ENCODE measurements around the gene TRAK2.

The TRAK2 gene

DNA sequence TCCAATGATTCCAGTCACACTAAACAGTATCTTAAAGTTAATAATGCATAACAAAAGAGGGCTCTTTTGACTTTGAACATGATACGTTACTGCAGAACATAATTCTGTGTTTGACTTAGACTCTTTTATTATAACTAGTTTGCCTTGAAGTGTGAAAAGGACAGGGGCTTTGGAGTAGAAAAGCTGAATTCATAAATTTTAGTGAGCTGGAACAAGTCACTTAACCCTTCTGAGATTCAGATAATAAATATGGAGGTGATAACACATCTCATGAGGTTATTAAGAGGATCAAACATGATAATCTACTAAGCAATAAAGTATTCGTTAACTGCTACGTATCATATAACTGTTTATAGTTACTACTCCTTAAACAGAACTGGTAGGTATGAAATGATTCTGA, 49.4 kb downstream of the TRAK2 start:
- Histone ChIP-seq H3K9me3 (no peaks in the 10 kb centered on the region), H3K4me3 (ENCODE audit: low read depth in 1 of 2, low read length in 1 of 2) (no peak overlapping the region), H3K27ac (no peak overlapping the region), H3K27me3 (no peaks in the 10 kb centered on the region), H3K36me3 (peaks cover 19% of the 10 kb centered on the region), H3K4me1 (ENCODE audit: control insufficient read depth in 1 of 2, insufficient read depth in 1 of 2, low read depth in 1 of 2, low read length in 1 of 2) (no peaks in the 10 kb centered on the region)
- TF ChIP-seq, protein P1, sequence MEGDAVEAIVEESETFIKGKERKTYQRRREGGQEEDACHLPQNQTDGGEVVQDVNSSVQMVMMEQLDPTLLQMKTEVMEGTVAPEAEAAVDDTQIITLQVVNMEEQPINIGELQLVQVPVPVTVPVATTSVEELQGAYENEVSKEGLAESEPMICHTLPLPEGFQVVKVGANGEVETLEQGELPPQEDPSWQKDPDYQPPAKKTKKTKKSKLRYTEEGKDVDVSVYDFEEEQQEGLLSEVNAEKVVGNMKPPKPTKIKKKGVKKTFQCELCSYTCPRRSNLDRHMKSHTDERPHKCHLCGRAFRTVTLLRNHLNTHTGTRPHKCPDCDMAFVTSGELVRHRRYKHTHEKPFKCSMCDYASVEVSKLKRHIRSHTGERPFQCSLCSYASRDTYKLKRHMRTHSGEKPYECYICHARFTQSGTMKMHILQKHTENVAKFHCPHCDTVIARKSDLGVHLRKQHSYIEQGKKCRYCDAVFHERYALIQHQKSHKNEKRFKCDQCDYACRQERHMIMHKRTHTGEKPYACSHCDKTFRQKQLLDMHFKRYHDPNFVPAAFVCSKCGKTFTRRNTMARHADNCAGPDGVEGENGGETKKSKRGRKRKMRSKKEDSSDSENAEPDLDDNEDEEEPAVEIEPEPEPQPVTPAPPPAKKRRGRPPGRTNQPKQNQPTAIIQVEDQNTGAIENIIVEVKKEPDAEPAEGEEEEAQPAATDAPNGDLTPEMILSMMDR (IDR thresholded peaks at IDR 0.05) = no peak

DNA sequence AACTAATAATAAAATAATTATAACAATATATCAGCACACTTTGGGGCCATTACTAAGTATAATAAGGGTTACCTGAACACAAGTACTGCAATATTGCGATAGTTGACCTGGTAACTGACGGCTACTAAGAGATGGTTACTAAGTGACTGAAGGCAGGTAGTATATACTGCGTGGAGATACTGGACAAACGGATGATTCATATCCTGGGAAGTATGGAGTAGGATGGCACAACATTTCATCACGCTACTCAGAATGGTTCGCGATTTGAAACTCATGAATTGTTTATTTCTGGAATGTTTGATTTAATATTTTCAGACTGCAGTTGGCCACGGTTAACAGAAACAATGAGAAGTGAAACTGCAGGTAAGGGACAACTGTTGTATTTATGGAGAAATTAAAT, 54.7 kb downstream of the TRAK2 start:
- Histone ChIP-seq H3K27ac (no peak overlapping the region), H3K4me1 (ENCODE audit: control insufficient read depth in 1 of 2, insufficient read depth in 1 of 2, low read depth in 1 of 2, low read length in 1 of 2) (no peaks in the 10 kb centered on the region), H3K36me3 (peaks cover 65% of the 10 kb centered on the region), H3K27me3 (no peaks in the 10 kb centered on the region), H3K4me3 (ENCODE audit: low read depth in 1 of 2, low read length in 1 of 2) (no peak overlapping the region), H3K9me3 (no peaks in the 10 kb centered on the region)
- TF ChIP-seq, protein P1 (IDR thresholded peaks at IDR 0.05) = no peak

DNA sequence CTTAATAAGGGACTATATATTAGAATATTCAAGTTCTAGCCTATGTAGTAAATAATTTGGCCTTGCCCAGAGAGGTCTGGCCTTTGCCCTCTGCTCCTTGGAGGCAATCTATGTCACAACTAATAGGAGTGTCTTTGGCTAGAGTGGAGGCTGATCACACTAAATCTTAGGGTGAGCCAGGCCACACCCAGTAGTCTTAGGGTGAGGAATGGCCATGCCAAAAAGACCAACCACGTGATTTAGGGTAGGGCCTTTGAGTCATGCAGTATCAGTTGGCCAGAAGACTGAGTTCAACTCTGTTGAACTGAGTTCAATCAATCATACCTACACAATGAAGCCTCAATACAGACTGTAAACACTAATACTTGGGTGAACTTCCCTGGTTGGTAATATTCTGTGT, 68.1 kb downstream of the TRAK2 start:
- Histone ChIP-seq H3K36me3 (peaks cover 49% of the 10 kb centered on the region), H3K4me1 (ENCODE audit: control insufficient read depth in 1 of 2, insufficient read depth in 1 of 2, low read depth in 1 of 2, low read length in 1 of 2) (no peaks in the 10 kb centered on the region), H3K4me3 (ENCODE audit: low read depth in 1 of 2, low read length in 1 of 2) (no peak overlapping the region), H3K9me3 (no peaks in the 10 kb centered on the region), H3K27me3 (no peaks in the 10 kb centered on the region), H3K27ac (no peak overlapping the region)
- TF ChIP-seq, protein P1 (IDR thresholded peaks at IDR 0.05) = no peak

DNA sequence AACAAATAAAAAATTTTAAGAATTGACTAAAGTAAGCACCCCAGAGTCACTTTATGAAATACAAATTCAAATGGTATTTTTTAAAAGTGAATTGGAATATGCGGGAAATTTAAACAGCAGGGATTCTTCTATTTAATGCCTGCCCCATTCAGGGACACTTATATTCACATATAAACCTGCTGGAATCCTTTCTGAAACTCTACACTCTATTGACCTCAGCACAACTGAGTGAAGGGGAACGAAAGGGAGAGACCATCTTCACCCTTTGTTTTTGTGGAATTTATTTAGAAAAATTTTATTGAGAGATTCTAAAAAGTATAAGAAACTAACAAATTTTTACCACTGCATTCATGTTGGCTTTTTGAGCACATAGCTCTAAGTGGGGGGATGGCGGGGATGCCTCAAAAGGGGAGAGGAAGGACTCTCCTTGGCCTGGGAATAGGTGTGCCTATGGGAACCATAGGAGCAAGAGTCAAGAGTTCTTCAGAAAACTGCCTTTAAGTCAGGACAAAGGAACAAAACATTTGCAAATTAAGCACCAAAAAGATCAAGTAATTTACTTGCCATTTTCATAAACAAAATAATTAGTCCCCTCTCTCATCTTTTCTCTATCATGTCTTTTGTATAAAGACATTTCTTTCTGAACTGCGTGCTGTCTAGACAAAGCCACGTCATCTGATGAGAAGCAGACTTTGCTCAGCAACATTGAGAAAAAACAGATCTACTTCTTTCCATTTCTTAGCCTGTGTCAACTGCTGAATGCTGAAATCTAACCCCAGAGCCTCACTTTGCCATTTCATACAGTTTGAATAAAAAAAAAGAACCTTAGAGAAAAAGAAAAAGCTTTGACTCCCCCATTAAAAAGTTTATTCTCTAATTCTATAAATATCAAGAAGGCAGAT, 72.5 kb downstream of the TRAK2 start:
- Histone ChIP-seq H3K27me3 (no peaks in the 10 kb centered on the region), H3K4me3 (ENCODE audit: low read depth in 1 of 2, low read length in 1 of 2) (no peak overlapping the region), H3K4me1 (ENCODE audit: control insufficient read depth in 1 of 2, insufficient read depth in 1 of 2, low read depth in 1 of 2, low read length in 1 of 2) (no peaks in the 10 kb centered on the region), H3K36me3 (peaks cover 25% of the 10 kb centered on the region), H3K9me3 (no peaks in the 10 kb centered on the region), H3K27ac (no peak overlapping the region)
- TF ChIP-seq, protein P1 (IDR thresholded peaks at IDR 0.05) = no peak

DNA sequence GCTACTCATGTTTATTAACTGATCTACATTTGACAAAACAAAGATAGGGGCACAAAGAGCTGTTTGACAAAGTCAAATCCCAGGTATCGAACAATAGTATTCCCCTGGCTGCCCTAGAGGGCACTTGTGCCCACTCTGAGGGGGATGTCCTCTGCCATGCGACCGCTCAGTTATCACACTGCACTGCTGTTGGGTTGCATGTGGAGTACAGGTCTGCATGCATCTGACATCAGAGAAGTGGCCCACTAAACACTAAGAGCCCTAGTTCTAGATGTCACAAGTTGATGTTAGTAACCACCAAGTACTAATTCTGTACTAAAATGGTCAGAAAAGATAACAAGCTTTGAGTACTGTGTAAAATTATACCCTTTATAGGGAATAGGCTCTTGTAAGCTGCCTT, 74.0 kb downstream of the TRAK2 start:
- Histone ChIP-seq H3K4me3 (ENCODE audit: low read depth in 1 of 2, low read length in 1 of 2) (no peak overlapping the region), H3K36me3 (peaks cover 12% of the 10 kb centered on the region), H3K4me1 (ENCODE audit: control insufficient read depth in 1 of 2, insufficient read depth in 1 of 2, low read depth in 1 of 2, low read length in 1 of 2) (no peaks in the 10 kb centered on the region), H3K27me3 (no peaks in the 10 kb centered on the region), H3K9me3 (no peaks in the 10 kb centered on the region), H3K27ac (no peak overlapping the region)
- TF ChIP-seq, protein P1 (IDR thresholded peaks at IDR 0.05) = no peak
